Left cardiac atrium (tissue), 4 donors: ENCODE measurements around the gene FGFRL1. TPM values are rescaled to one million over a fixed set of nuclear protein-coding genes. Genes with fewer than 3 reads are reported as not detected.

Experiments used
- ATAC-seq, 2 donors: fragments of 200-7000 bp; cut with Tn5 transposase; one replicate each; pipeline ENCODE4 v1.9.1; 2020; ENCODE audit warnings: mild to moderate bottlenecking in 2 of 2, moderate library complexity in 2 of 2
- DNase-seq: peaks from one replicate; pipeline ENCODE4 v3.0.0-alpha.2; 2020
- intact Hi-C, 2 donors: fragments of 100-400 bp; cut with DNase I; formaldehyde crosslinking; loops; one replicate each; pipeline versions ENCODE4 v1.14.1 to v1.15.1; 2022 to 2023
- long read RNA-seq: library from polyadenylated mRNA; unstranded; transcript quantifications from one replicate; pipeline ENCODE4 v2.0.0, GENCODE V29; 2021
- total RNA-seq, 2 donors: library from RNA; stranded (reverse); fragmentation: NEBNext Ultra II Directional; extraction: Animal tissue kit (Norgen Biotek cat#: 25700); gene quantifications; one replicate each; pipeline ENCODE4 v1.2.1, GENCODE V29; 2021
- donor health status: DM: no; HTN: yes; CAD: no.
- donor health status: DM: no; HTN: yes; CAD: no; lungs with severe emphysema.
- donor health status: DM: yes; HTN: yes; CAD: no.
- donor health status: Dilated cardiomyopathy.

Gene FGFRL1, protein sequence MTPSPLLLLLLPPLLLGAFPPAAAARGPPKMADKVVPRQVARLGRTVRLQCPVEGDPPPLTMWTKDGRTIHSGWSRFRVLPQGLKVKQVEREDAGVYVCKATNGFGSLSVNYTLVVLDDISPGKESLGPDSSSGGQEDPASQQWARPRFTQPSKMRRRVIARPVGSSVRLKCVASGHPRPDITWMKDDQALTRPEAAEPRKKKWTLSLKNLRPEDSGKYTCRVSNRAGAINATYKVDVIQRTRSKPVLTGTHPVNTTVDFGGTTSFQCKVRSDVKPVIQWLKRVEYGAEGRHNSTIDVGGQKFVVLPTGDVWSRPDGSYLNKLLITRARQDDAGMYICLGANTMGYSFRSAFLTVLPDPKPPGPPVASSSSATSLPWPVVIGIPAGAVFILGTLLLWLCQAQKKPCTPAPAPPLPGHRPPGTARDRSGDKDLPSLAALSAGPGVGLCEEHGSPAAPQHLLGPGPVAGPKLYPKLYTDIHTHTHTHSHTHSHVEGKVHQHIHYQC
- 10 to 100 TPM; 21.6 to 29.0 TPM for total RNA-seq
- long read RNA-seq, partial matches to known transcripts = 1 of 5 reads
- long read RNA-seq, other reads (novel, unspliced or antisense) = 2 of 5 reads

DNA sequence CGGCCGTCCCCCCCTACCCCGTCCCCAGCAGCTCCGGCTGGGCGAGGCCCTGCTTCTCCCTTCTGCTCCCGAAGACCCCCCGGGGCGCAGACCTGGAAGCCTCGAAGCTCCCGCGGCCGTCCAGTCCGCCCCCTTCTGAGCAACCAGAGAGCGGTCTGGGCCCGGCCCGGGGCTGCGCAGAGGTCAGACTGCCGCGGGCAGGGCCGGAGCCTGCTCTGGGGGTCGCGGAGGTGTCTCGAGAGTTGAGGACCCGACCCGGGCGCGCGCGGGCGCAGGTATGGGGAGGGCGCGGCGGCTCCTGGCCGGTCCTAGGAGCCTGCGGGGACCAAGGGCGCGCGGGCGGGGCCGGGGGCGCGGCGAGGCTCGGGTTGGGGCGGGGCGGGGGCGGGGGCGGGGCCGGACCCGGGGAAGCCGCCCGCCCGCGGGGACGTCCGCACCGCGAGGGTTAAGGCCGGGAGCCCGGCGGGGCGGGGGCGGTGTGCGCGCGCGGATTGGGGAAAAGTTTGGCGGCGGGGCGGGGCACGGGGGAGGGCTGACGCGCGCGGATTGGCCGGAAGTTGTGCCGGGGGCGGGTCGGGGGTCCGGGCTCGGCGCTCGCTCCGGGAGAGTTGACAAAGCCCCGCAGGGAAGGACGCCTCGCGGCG is at the start of gene FGFRL1:
TSS of gene FGFRL1 (plus strand) at position 605 of the 644 bp plus-strand sequence. CDS start 860 bp downstream, outside the sequence.
- intact Hi-C loops = no loop called here
- DNase-seq = peak; percentile 96
- ATAC-seq = peak; percentile 61 to 75

DNA sequence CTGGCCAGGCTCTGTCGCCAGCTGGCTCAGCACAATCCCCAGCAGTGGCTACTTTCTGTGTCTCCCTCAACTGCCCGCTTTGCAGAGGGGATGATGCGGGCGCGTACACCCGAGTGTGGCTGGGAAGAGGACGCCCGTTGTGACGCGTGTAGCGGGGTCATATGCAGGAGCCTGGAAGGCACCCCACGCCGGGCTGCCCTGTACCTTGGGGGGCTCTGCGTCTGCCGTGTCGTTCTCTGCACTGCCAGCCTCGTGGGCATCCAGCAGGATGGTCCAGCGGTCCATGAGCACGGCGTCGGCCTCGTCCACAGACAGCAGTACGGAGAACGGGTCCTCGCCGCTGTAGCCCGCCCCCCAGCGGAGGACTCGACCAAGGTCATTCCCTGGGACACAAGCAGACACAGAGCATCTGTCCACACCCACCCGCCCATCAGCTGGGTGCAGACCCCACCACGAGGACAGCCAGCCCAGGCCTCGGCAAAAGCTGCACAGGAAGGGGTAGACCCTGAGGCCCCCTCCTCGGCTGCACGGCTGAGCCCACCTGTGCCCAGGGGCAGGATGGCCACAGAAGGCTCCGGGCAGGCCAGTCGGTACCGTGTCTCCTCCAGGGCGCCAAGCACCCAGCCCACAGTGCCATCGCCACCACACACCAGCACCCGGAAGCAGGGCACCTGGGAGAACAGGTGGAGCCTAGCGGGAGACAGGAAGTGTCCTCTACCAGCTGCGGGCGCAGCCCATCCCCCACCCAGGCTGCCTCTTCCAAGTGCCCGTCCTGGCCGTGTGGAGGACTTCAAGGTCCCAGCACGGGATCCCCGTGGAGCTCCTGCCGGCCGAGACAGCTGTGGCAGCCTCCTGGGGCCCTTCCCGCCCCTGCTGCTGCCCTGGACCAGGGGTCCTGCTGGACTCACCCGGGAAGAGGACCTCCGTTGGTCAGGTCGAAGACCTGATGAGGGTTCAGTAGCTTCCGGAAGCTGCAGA is 48.9 kb upstream of the FGFRL1 start:
- intact Hi-C loops = no loop called here
- ATAC-seq (no peak), DNase-seq (no peak)

DNA sequence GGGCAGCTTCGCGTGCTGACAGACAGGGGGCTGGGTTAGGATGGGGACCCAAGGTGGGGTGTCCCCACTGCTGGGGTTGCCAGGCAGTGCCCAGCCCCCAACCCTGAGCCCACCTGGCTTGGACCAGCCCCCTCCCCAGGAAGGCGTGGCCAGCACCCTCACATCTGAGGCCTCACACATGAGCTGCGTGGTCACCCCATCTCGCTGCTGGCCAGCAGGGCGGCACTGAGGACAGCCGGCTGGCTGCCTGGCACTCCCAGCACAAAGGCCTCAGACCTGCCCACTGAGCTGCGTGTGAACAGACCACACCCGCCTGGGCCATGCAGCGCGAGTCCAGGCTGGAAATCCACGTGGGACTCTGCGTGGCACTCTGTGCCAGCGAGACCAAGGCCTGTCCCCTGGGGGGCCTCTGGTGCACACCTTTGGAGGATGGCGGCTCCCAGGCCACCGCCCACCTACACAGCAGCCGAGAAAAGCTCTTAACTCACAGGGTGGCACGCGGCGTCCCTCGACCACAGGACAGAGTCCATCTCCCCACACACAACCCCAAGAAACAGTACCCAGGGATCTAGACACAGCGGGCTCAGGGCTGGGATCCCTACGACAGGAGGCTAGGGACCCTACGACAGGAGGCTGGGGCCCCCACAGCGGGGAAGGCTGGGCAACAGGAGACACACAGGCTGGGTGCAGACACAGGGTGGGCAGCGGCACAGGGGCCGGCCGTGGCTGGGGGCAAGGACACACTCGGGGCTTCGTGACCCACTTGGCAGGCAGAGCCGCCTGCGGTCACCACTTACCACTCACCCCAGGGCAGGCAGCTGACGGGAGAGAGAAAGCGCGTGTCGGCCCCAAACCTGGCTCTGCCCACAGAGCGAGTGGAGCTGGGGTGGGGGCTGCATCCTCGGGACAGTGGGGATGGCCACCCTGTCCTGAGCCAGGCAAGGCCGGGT is 47.9 kb upstream of the FGFRL1 start:
- ATAC-seq (no peak), DNase-seq (peak; percentile 11)
- intact Hi-C loops = no loop called here

DNA sequence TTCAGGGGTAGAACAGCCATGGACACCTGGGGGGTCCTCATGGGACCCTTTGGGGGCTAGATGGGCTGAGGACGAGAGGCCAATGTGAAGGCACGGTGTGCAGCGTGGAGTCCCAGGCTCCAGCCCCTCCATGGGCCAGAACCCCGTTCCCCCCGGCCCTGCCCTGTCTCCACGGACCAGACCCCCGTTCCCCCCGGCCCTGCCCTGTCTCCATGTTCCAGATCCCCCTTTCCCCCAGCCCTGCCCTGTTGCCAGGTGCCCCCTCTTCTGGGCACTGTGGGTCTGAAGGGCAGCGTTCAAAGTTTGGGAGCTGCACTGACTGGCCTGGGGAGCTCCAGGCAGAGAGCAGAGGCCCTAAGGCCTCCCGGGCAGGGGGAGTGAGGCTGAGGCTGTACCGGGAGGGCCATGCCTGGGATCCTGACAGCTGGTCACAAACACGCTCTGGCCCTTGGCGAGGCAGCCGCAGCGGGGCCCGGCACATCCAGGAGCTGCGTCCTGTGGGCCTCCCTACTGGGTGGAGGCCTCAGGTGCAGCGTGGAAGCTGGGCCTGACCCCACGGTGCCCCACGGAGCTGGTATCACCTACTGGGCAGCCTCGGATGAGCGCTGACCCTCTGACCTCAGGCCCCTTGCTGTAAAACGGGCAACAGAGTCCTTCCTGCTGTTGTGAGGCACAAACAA is 46.9 kb upstream of the FGFRL1 start:
- intact Hi-C loops = no loop called here
- no peak for DNase-seq
- ATAC-seq = no peak

DNA sequence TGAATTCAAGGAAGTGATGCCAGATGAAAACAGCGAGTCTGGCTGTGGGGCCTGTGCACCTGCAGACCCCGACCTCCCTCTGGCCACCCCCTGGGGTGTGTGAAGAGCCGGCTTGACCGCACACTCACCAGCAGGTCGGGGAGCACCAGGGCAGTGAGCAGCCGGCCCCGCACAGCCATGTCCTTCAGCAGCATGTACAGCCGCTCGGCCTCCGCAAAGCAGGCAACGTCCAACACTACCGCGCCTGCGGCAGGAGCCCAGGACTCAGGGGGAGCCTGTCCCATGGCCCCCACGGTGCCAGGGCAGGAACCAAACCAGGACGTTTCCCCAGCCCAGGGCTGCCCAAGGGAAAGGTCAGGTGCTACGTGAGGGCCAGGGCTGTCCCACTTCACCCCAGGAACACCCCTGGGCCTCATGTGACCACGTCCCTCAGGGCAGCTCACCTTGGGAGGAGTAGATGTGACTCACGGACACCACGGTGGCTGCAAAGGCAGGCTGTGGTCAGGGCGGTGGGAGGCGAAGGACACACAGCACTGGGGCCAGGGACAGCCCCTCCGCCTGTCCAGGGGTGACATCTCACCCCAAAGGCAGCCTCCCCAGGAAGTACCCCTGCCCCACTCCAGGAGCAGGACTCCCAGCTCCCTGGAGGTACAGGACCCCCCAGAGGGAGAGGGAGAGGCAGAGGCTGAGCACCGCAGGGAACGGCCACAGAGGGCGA is 46.2 kb upstream of the FGFRL1 start:
- intact Hi-C loops = no loop called here
- ATAC-seq = no peak
- no peak for DNase-seq

DNA sequence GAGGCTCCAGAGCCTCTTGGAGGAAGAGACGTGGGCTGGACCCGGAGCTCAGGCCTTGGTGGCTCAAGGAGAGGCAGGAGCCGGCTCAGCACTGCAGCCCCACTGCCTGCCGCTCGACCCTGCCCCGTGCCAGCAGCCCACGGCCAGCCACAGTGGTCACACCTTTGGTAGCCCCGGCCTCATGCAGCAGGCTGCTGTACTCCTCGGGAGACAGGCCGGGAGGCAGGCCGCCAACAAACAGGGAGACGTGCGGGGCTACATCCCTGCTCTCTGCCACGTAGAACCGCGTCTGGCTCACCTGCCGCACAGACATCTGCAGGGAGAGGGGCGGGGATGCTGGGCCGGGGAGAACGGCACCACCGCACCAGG is 45.7 kb upstream of the FGFRL1 start:
- intact Hi-C loops = no loop called here
- no peak for DNase-seq
- ATAC-seq = no peak

DNA sequence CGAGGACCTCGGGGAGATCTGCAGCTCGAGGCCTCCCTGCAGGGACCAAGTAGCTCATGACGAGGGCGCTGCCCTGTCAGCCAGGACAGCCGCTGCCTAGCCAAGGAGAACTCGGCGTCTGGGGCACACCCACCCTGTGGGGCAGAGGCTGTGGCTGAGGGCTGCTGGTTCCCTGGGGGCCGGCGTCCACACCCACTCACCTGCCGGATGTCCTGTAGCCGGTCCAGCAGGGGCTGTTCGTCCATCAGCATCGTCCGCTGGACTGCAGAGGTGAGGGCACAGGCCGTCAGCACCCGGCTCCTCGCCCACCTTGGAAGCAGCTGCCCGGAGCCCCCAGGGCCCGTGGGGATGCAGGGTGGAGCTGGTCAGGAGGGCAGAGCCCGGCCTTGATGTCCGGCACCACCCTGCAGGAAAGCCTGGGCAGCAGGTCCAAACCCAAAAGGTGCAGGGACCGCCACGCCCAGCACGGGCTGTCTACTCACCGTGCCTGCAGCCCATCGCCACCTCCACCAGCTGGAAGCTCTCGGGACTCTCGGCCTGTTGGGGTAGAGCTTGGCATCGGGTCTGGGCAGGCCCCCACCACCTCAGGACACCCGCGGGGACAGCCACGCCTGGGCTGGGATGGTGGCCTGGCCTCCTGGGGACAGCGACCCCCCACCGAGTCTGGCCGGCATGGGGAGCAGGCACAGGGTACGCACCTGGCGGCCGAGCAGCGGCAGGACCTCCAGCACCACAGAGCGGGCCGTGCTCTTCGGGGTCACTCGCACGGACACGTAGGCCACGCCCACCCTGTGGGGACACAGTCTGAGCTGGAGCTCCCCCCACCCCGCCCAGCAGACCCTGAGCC is 44.9 kb upstream of the FGFRL1 start:
- intact Hi-C loops = no loop called here
- no peak for DNase-seq
- no peak for ATAC-seq

DNA sequence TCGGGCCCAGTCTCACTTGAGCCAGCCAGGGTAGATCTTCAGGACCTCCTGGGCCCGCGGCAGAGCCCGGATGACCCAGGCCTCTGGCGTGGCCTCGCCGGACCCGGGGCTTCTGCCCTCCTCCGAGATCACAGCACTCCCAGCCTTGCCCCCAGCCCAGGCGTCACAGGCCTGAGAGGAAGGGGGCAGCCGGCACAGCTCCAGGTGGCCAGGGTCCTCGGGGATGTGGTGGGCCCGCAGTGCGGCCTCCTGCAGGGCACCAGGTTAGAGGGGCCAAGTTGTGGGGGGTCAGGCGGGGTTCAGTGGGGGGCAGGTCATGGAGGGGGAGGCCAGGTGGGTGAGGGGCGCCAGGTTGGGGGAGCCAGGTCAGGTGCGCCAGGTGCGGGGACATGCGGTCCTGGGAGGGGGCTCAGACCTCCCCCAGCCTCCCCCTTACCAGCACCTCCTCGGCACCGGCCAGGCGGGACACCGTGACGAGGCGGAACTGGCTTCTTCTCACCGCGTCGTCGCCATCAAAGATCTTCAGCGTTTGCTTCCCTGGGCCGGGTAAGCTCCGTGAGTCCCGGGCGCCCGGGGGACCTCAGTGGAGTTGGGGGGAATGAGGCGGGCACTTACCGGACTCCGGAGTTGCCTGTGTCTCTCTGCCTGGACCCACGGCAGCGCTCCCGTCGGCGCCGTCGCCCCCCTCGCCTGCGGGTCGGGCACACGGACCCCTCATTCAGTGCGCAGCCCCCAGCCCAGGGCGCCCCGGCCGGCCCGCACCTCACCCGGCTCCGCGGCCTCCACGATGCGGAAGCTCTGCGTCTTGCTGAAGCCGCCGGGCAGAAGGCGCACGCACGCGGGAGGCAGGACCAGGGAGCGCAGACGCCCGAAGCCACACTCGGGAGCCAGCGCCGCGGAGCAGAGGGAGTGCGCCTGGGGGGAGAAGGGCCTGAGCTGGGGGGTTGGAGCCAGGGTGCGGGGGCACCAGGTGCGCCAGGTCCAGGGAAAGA is 44.0 kb upstream of the FGFRL1 start:
- DNase-seq (no peak), ATAC-seq (no peak)
- intact Hi-C loops = no loop called here

DNA sequence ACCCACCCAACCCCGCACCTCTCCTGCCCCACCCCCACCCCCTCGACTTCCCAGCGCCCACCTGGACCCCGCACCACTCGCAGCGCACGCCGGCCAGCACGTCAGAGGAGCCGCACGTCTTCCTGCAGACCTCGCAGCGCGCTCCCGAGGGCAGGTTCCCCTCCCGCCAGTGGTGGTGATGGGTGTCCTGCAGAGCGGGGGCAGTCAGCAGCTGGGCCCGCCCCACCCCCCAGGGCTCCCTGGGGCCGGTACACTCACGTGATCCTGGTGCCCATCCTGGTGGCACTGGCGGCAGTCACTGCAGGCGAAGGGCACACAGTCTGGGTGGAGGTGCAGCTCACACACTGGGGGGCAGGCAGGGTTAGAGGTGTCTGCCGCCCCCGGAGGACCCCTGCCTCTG is 43.2 kb upstream of the FGFRL1 start:
- ATAC-seq = no peak
- no peak for DNase-seq
- intact Hi-C loops = no loop called here

DNA sequence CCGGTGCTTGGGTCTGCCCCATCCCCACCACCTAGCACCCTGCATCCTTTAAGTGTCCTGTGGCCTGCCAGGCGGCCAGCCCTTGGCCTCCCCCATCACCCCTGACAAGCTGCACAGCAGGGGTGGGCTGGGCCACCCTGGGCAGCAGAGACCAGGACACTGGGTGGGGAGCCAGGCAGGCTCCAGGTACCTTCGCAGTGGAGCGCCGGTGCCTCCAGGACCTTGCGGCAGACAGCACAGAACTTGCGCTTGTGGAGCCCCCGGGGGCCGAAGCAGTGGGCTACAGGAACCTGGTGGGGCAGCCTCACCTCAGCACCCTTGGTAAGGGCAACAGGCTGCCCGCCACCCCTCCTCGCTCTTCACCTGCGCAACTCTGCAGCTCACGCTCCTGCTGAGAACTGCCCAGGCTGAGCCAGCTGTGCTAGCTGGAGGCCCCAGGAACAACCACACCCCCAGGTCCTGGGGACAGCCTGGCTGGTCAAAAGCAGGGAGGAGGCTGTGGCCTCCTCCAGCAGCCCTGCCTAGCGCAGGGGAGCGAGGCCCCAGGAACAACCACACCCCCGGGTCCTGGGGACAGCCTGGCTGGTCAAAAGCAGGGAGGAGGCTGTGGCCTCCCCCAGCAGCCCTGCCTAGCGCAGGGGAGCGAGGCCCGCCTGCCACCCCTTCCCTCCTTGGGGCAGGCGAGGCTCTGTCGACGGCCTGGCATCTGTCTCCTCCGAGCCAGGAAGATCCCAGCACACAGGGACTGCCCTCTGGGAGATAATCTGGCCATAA is 42.6 kb upstream of the FGFRL1 start:
- DNase-seq = no peak
- intact Hi-C loops = no loop called here
- ATAC-seq = no peak

DNA sequence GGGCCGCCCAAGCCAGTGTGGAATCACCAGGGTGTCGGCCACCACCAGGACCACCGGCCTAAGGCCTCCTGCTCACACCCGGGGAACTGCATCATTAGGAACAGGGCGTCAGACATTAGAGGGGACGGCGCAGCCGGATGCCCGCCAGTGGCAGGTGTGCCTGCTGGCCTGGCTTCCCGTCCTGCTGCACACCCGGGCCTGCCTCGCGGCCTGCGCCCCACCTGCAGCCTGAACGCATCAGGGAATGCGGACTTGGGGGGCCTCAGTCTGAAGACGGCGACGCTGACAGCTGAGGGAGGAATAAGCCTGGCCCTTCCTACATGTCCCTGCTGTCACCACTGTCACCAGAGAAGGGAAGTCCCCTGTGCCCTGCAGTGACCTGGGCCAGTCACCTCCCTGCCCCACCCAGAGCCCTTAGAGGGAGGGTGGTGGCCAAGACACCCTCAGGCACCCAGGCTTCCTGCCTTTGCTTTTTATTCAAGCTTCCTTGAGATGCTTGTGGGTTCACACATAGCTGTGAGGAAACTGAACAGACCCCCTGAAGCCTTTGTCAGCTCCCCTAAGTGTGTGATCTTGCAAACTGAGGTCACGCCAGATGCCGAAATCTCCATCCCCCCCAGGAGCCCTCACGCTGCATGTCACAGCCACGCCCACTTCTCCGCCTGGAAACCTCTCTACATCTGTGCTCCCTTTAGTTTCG is 41.2 kb upstream of the FGFRL1 start:
- intact Hi-C loops = loop anchor here in 1 of 2 donors (5.0 kb wide), 1 partner anchor 38 kb away; the partner anchor contains the start of genes GAK and TMEM175
- ATAC-seq (no peak), DNase-seq (no peak)

DNA sequence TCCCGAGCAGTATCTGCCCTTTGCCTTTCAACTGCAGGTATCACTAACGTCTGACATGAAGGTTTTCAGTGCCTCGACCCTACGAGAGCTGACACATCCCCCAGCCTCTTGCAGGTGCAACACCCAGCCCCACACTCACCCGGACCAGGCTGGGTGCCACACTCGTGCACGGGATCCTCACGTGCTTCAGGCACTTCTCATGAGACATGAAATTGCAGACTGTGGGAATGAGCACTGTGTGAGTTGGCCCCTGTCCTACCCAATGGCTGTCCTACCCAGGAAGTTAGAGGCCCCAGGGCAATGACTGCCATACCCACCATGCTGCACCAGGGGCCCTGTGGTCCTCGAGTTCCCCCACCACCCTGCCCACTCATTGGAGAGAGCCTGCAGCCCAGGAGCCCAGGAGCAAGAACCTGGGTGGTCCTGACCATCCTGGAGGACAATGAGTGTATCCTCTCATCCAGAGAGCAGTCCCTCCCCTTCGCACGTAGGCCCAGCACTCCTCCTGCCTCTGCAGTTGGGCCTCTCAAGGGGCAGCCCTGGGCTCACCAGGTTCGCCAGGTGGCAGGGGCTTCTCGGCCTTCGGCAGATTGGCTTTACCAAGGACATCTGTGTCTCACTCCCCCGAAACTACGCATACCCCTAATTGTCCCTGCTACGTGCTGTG is 40.4 kb upstream of the FGFRL1 start:
- intact Hi-C loops = loop anchor here in 1 of 2 donors (5.0 kb wide), 1 partner anchor 39 kb away; the partner anchor contains the start of genes GAK and TMEM175
- ATAC-seq = no peak
- no peak for DNase-seq
